Thoracic aorta (tissue), 2 donors: Measurements from ENCODE around the gene PER2. TPM values are rescaled to one million over a fixed set of nuclear protein-coding genes. Genes with fewer than 3 reads are reported as not detected.

Experiments used
- ATAC-seq: fragments of 150-250 bp; one replicate; pipeline ENCODE4 v1.8.0; 2017; ENCODE audit warnings: low read depth; ENCODE audit not compliant: insufficient number of reproducible peaks, low FRiP score
- DNase-seq: peaks from one replicate; pipeline ENCODE4 v3.0.0-alpha.2; 2020; ENCODE audit warnings: low spot score
- H3K27ac ChIP-seq, 2 donors: fragments of 200-600 bp; sonication (generic); 1 replicate in 1 of 2; 2 replicates in 1 of 2; pipeline ENCODE4 v1.5.1; 2016; ENCODE audit warnings: mild to moderate bottlenecking in 2 of 2, moderate library complexity in 2 of 2
- H3K27me3 ChIP-seq: fragments of 200-600 bp; sonication (generic); replicated peaks from 2 replicates; pipeline ENCODE4 v1.6.0; 2016; ENCODE audit warnings: mild to moderate bottlenecking; ENCODE audit not compliant: insufficient read depth
- H3K36me3 ChIP-seq: fragments of 200-600 bp; sonication (generic); one replicate; pipeline ENCODE4 v1.5.1; 2016
- H3K4me1 ChIP-seq, 2 donors: fragments of 200-600 bp; sonication (generic); 1 replicate in 1 of 2; 2 replicates in 1 of 2; pipeline versions ENCODE4 v1.5.1 to v1.6.0; 2016; ENCODE audit warnings: low read depth in 2 of 2, mild to moderate bottlenecking in 1 of 2; ENCODE audit not compliant: control insufficient read depth in 1 of 2
- H3K4me3 ChIP-seq: fragments of 200-600 bp; sonication (generic); 2 replicates; pipeline ENCODE4 v1.5.1; 2016; ENCODE audit warnings: mild to moderate bottlenecking
- H3K9me3 ChIP-seq: fragments of 200-600 bp; sonication (generic); 2 replicates; pipeline ENCODE4 v1.5.1; 2016
- CTCF ChIP-seq: fragments of 200-600 bp; sonication (generic); IDR thresholded peaks from one replicate; pipeline ENCODE4 v1.5.1; 2019; ENCODE audit warnings: antibody characterized with exemption
- total RNA-seq, 2 donors: library from RNA; depleted of rRNA; stranded (reverse); fragments of >200 nt; gene quantifications; one replicate each; pipeline versions ENCODE4 v1.1.0 to v1.2.3, GENCODE V29; 2016

Gene PER2
- total RNA-seq, 2 donors from 2014 or later = 14.2 to 26.2 TPM

GRCh38 chr2:238255151-238255551, 33.3 kb downstream of the PER2 start:
- TF ChIP-seq CTCF = no peak
- Histone ChIP-seq H3K27ac (no peak overlapping the region), H3K36me3 (peaks cover 67% of the 10 kb centered on the region), H3K4me3 (no peak overlapping the region), H3K4me1 (no peaks in the 10 kb centered on the region), H3K27me3 (no peaks in the 10 kb centered on the region), H3K9me3 (no peaks in the 10 kb centered on the region)
- no peak for DNase-seq
- no peak for ATAC-seq

- ATAC-seq (no peak), DNase-seq (no peak)
- Histone ChIP-seq H3K4me3 (no peak overlapping the region), H3K36me3 (peaks cover 69% of the 10 kb centered on the region), H3K27ac (no peak overlapping the region), H3K4me1 (no peaks in the 10 kb centered on the region), H3K9me3 (no peaks in the 10 kb centered on the region), H3K27me3 (no peaks in the 10 kb centered on the region)
- TF ChIP-seq CTCF = no peak
Measured at GRCh38 chr2:238254095-238254723, 34.2 kb downstream of the PER2 start.

GRCh38 chr2:238252766-238253630, 35.4 kb downstream of the PER2 start:
- H3K27me3 ChIP-seq = no peaks in the 10 kb centered on the region
- H3K9me3 ChIP-seq = no peaks in the 10 kb centered on the region
- no peaks in the 10 kb centered on the region for H3K4me1 ChIP-seq
- H3K27ac ChIP-seq = no peak overlapping the region
- peaks cover 60% of the 10 kb centered on the region for H3K36me3 ChIP-seq
- DNase-seq = no peak
- TF ChIP-seq CTCF = no peak
- ATAC-seq = no peak
- H3K4me3 ChIP-seq = no peak overlapping the region

- no peak overlapping the region for H3K27ac ChIP-seq
- ATAC-seq = no peak
- H3K36me3 ChIP-seq = peaks cover 52% of the 10 kb centered on the region
- DNase-seq = no peak
- H3K4me3 ChIP-seq = no peak overlapping the region
- H3K27me3 ChIP-seq = no peaks in the 10 kb centered on the region
- no peak for TF ChIP-seq CTCF
- no peaks in the 10 kb centered on the region for H3K4me1 ChIP-seq
- no peaks in the 10 kb centered on the region for H3K9me3 ChIP-seq
Measured at GRCh38 chr2:238251986-238252385, 36.4 kb downstream of the PER2 start.

GRCh38 chr2:238251331-238251730, 37.1 kb downstream of the PER2 start:
- peaks cover 54% of the 10 kb centered on the region for H3K36me3 ChIP-seq
- DNase-seq = no peak
- TF ChIP-seq CTCF = no peak

More at GRCh38 chr2:238251331-238251730, 37.1 kb downstream of the PER2 start:
- ATAC-seq = no peak
- no peaks in the 10 kb centered on the region for H3K27me3 ChIP-seq
- H3K27ac ChIP-seq = no peak overlapping the region
- H3K9me3 ChIP-seq = no peaks in the 10 kb centered on the region
- no peaks in the 10 kb centered on the region for H3K4me1 ChIP-seq
- no peak overlapping the region for H3K4me3 ChIP-seq
